Activated CD4-positive, alpha-beta memory T cell treated with anti-CD3 and anti-CD28 coated beads for 36 hours (primary cell): Measurements from ENCODE around the gene ADNP2. TPM values are rescaled to one million over a fixed set of nuclear protein-coding genes. Genes with fewer than 3 reads are reported as not detected.
A peak's percentile ranks its signal among the peaks of the same experiment; 100 is the strongest.

Experiments
- CTCF ChIA-PET: fragments of 350-600 bp; sonication (Branson Sonifier 250); formaldehyde crosslinking; loops from one replicate; lab custom pipeline; 2021; ENCODE audit warnings: antibody characterized with exemption, inconsistent platforms; lab: Charles Lee
- POLR2A ChIA-PET: fragments of 350-600 bp; sonication (Branson Sonifier 250); formaldehyde crosslinking; loops from one replicate; lab custom pipeline; 2021; ENCODE audit warnings: antibody characterized with exemption; lab: Charles Lee
- DNase-seq: peaks from one replicate; pipeline ENCODE4 v3.0.0-alpha.2; 2020
- H3K27ac Mint-ChIP-seq: one replicate; pipeline ENCODE4 v1.8.0; 2021; ENCODE audit warnings: mixed read lengths
- H3K27me3 Mint-ChIP-seq: one replicate; pipeline ENCODE4 v1.8.0; 2021; ENCODE audit warnings: mixed read lengths
- H3K36me3 Mint-ChIP-seq: one replicate; pipeline ENCODE4 v1.8.0; 2021; ENCODE audit warnings: mixed read lengths
- H3K4me1 Mint-ChIP-seq: one replicate; pipeline ENCODE4 v1.8.0; 2021; ENCODE audit warnings: low read depth, mixed read lengths
- H3K4me3 Mint-ChIP-seq: one replicate; pipeline ENCODE4 v1.8.0; 2021; ENCODE audit warnings: mild to moderate bottlenecking, mixed read lengths
- H3K9me3 Mint-ChIP-seq: one replicate; pipeline ENCODE4 v1.8.0; 2021; ENCODE audit warnings: mixed read lengths
- intact Hi-C: fragments of 100-400 bp; cut with micrococcal nuclease; formaldehyde crosslinking; loops from one replicate; pipeline ENCODE4 v1.15.1; 2023
- total RNA-seq, 2 experiments: library from RNA; stranded (reverse); gene quantifications; one replicate each; pipeline ENCODE4 v1.2.3, GENCODE V29; 2021

ADNP2 gene
- total RNA-seq, 2 experiments from 2014 or later = 19.4 to 21.7 TPM

DNA sequence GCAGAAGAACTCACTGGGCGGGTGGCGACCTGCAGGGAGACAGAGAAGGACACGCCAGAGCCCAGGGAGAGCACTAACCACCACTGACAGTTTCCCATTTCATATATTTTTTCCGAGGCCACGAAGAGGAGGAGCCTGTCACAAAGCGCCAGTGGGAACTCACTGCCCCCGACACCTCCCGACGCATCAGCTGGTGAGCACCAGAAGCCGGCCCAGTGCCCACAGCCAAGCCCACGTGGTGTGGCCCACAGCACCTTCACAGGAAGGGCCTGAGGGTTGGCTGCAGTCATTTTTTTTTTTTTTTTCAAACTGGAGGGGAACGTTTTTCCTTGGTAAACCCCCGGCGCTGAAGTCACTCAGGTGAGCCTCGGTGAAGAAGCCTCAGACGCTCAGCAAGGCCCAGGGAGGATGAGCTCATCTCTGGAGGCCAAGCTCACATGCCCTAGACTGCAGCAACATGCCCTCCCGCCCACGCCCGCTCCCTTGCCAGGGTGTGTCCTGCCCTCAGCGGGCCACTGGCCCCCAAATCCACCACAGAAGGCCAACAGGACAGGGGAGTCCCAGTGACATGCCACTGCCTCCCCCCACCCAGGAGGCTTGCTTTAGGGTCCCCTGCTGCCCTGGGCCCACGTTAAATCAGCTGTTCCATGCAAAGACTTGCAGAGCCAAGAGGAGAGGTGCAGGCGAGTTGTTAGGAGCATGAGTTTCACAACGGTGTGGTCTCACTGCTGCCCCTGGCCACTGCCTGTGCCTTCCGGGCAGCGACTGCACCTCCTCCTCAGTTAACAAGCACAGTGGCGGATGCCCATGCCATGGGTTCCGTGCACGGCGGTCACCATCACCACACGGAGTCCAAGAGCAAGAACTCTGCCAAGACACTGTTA is 70.1 kb downstream of the ADNP2 start:
- H3K36me3 Mint-ChIP-seq = no peaks in the 10 kb centered on the region
- intact Hi-C loops = no loop called here
- no peak for DNase-seq
- no peaks in the 10 kb centered on the region for H3K9me3 Mint-ChIP-seq
- ChIA-PET POLR2A (no interaction called here), CTCF (interaction anchor here (1.4 kb wide), 1 partner anchor 21 kb away, joined by 4 read pairs; no protein-coding TSS in a partner anchor)
- peaks cover 28% of the 10 kb centered on the region for H3K27me3 Mint-ChIP-seq
- H3K27ac Mint-ChIP-seq = no peak overlapping the region
- peaks cover 13% of the 10 kb centered on the region for H3K4me1 Mint-ChIP-seq
- H3K4me3 Mint-ChIP-seq = no peak overlapping the region

DNA sequence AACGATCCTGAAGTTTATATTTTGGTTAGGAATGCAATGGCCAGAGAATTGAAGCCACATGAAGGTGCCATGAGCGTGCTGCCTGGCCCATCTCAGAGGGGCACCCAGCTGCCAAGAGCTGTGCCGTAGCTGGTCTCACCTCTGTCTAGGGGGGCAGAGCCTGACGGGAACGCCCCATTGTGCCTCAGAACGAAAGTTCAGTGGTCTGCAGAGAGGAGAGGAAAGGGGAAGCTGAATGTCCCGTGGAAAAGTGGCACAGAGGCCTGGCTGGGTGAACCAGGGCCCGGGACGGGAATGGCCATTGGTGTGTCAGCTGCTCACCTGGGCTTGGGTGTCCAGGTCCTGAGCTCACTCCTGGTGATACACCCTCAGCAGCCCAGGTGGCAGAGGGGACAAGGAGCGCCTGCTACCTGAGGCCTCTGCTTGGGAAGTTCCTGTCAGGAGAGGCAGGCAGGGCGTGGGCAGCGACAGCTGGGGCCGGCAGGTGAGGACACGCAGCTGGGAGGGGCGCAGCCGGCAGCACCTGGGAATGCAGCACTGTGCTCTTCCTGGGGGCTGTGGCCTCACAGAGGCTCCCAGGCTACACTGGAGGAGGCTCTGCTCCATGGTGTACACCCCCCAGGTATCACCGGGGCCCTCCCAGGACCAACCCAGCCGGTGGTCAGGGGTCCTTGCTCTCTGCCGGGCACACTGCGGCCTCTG is 70.9 kb downstream of the ADNP2 start:
- no peak overlapping the region for H3K4me3 Mint-ChIP-seq
- no peaks in the 10 kb centered on the region for H3K36me3 Mint-ChIP-seq
- H3K27ac Mint-ChIP-seq = no peak overlapping the region
- peaks cover 25% of the 10 kb centered on the region for H3K27me3 Mint-ChIP-seq
- ChIA-PET POLR2A (no interaction called here), CTCF (interaction anchor here (1.9 kb wide), 1 partner anchor 21 kb away, joined by 8 read pairs; no protein-coding TSS in a partner anchor)
- peaks cover 11% of the 10 kb centered on the region for H3K4me1 Mint-ChIP-seq
- intact Hi-C loops = no loop called here
- no peaks in the 10 kb centered on the region for H3K9me3 Mint-ChIP-seq
- no peak for DNase-seq

DNA sequence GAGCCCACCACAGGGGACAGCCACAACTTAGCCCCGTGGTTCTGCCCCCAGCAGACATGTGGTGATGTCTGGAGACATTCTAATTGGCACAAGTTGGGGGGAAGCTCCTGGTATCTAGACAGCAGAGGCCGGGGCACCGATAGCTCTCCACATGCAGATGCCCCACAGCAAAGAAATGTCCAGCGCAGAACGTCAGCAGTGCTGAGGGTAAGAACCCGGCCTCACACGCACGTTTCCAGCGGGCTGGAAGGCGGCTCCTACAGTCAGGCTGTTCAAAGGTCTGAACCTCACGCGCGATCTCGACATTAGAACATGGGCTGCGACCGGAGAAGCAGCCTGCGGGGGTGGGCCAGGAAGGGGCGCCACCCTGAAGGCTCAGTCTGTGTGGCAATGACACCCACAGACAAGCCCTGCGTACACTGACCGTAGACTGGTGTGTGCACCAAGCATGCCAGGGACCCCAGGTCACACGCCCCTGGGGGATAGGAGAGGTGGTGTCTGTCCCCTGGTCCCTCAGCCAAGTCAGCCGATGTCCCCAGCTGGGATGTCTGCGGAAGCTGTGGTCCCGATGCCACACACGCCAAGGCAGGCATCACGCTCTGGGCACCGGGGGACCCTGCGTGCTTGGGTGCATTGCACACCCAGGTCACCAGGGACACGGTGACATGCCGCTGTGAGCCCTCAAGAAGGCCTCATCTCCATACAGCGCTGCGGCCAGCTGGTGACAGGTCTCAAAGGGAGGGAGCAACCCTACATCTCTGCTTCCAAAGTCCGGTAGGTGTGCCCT is 71.9 kb downstream of the ADNP2 start:
- intact Hi-C loops = no loop called here
- Mint-ChIP-seq H3K4me3 (no peak overlapping the region), H3K9me3 (no peaks in the 10 kb centered on the region), H3K27me3 (peaks cover 21% of the 10 kb centered on the region), H3K4me1 (peaks cover 1% of the 10 kb centered on the region), H3K36me3 (no peaks in the 10 kb centered on the region), H3K27ac (no peak overlapping the region)
- ChIA-PET CTCF (interaction anchor here (1.9 kb wide), 1 partner anchor 22 kb away, joined by 8 read pairs; no protein-coding TSS in a partner anchor), POLR2A (no interaction called here)
- no peak for DNase-seq

DNA sequence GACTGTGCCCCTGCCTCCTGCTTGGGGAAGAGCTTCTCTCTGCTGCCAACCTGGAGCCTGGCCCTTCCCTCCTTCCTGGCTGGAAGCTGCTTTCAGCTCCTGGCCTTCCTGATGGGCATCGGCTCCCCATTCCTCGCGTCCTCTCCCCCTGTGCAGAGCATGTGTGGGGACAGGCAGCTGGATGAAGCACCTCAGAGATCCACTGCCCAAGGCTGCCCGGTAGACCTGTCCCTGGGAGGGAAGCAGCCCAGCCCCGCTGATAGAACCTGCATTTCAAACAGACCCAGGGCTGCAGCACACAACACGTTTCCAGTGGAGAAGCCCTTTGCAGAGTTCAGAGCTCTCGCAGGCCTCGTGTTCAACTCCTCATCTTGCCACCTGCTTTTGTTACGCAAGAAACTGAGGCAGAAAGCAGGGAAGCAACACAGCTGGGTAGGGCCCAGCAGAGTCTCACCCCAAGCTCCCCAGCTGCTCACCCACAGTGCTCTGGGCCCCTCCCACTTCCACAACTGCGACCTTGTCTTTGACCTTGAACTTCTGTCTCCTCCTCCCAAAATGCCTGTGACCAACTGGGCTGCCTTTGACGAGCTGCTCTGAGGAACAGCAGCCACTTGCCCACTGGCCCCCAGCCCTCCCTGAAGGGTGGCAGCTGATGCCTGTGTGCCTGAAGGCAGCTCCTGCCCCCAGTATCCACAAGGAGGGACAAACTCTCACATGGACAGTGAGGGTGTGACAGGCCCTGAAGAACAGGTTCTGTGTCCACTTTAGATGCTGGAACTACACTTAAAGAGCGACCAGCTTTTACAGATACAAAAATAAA is 72.8 kb downstream of the ADNP2 start:
- CTCF ChIA-PET = interaction anchor here (1.7 to 1.9 kb wide), 3 partner anchors 9 to 23 kb away, joined by 4 to 8 read pairs (median 8); no protein-coding TSS in a partner anchor
- Mint-ChIP-seq H3K4me3 (no peak overlapping the region), H3K36me3 (no peaks in the 10 kb centered on the region), H3K9me3 (no peaks in the 10 kb centered on the region), H3K27me3 (peaks cover 13% of the 10 kb centered on the region), H3K4me1 (no peaks in the 10 kb centered on the region), H3K27ac (no peak overlapping the region)
- no peak for DNase-seq
- intact Hi-C loops = no loop called here
- POLR2A ChIA-PET = no interaction called here

DNA sequence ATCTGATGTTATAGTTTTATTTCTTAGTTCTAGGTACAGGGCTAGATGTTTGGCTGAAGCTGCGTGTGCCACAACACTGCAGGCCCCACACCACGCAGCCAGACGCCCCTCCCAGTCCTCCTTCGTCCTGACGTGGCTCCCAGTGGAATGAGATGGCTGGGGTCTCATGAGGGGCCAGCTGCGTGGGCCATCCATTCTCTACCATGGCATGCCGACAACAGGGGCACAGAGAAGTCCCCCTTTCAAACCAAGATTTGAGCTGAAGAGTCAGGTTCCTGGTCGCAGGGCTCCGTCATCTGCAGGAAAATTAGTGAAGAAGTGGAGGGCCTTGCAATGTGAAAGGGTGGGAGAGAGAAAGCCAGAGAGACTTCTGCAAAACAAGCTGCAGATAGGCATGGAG is 73.8 kb downstream of the ADNP2 start:
- ChIA-PET CTCF (interaction anchor here (1.7 to 1.8 kb wide), 2 partner anchors 10 to 12 kb away, joined by 4 to 8 read pairs; no protein-coding TSS in a partner anchor), POLR2A (no interaction called here)
- Mint-ChIP-seq H3K36me3 (no peaks in the 10 kb centered on the region), H3K9me3 (no peaks in the 10 kb centered on the region), H3K27me3 (peaks cover 13% of the 10 kb centered on the region), H3K27ac (no peak overlapping the region), H3K4me3 (no peak overlapping the region), H3K4me1 (no peaks in the 10 kb centered on the region)
- intact Hi-C loops = no loop called here
- DNase-seq = no peak

DNA sequence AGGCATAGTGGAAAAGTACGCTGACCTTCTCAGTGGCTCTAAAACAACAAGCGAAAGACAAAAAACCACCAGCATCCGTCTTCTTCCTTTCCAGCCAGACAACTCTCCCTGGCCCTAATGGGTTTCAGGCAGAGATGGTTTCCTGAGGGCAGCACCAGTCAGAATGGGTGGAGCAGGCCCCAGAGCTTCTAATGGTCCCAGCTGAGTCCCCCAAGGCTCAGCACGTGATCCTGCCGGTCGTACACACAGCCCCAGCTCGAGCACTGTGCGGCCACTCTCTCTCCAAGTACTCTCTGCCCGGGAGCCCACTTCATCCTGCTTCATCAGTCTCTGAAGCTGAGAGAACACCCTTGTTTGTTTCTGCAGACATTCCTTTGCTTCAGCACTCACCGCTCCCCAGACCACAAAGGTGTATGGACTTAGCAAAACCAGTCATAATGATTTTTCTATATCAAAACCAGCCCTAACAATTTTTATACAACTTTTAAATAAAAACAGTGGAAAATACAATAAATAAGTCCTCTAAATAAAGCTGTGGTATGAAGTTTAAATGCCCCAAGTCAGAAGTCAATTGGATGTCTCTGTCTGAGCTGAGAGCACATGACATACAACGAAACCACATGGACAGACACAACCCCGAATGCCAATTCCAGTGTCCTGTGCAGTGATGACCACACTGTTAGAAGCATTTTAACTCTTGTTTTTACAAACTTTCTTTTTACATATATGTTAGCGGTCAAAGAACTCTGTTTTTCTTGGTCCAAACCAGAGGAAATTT is 74.4 kb downstream of the ADNP2 start:
- intact Hi-C loops = no loop called here
- CTCF ChIA-PET = interaction anchor here (0.6 to 1.8 kb wide), 3 partner anchors 10 to 15 kb away, joined by 3 to 8 read pairs (median 4); no protein-coding TSS in a partner anchor
- Mint-ChIP-seq H3K4me3 (no peak overlapping the region), H3K27ac (no peak overlapping the region), H3K4me1 (no peaks in the 10 kb centered on the region), H3K27me3 (peaks cover 8% of the 10 kb centered on the region), H3K36me3 (no peaks in the 10 kb centered on the region), H3K9me3 (no peaks in the 10 kb centered on the region)
- POLR2A ChIA-PET = no interaction called here
- peak; percentile 1 for DNase-seq

DNA sequence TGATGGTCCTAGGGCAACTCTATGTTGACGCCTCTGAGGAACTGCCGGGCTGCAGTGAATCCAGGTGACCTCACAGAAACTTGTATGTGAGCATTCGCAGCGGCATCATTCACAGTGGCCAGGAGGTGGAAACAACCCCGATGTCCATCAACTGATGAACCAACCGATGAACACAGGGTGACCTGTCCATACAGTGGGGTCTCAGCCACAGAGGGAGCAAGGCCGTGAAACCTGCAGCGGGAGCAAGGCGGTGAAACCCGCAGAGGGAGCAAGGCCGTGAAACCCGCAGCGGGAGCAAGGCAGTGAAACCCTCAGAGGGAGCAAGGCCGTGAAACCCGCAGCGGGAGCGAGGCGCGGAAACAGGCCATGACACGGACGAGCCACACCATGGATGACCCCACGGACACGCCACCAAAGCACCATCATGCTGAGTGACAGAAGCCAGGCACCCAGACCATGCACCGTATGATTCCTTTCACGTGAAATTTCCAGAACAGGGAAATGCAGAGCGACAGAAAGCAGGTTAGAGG is 75.2 kb downstream of the ADNP2 start:
- no peaks in the 10 kb centered on the region for H3K36me3 Mint-ChIP-seq
- H3K4me1 Mint-ChIP-seq = no peaks in the 10 kb centered on the region
- DNase-seq = no peak

DNA sequence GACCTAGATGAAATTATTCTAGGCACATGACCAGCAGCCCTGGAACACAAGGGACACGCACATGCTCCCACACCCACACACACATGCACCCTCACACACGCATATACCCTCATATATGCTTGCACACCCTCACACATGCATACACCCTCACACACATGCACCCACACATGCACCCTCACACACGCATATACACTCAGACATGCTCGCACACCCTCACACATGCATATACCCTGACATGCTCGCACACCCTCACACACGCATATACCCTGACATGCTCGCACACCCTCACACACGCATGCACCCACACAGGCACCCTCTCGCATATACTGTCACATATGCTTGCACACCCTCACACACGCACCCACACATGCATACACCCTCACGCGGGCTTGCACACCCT is 76.5 kb downstream of the ADNP2 start:
- POLR2A ChIA-PET = no interaction called here
- CTCF ChIA-PET = no interaction called here

More for the DNA sequence above, 75.2 kb downstream of the ADNP2 start:
- CTCF ChIA-PET = interaction anchor here (0.6 kb wide), 1 partner anchor 16 kb away, joined by 3 read pairs; no protein-coding TSS in a partner anchor
- Mint-ChIP-seq H3K9me3 (no peaks in the 10 kb centered on the region), H3K27ac (no peak overlapping the region), H3K27me3 (peaks cover 4% of the 10 kb centered on the region), H3K4me3 (no peak overlapping the region)
- POLR2A ChIA-PET = no interaction called here
- intact Hi-C loops = no loop called here

DNA sequence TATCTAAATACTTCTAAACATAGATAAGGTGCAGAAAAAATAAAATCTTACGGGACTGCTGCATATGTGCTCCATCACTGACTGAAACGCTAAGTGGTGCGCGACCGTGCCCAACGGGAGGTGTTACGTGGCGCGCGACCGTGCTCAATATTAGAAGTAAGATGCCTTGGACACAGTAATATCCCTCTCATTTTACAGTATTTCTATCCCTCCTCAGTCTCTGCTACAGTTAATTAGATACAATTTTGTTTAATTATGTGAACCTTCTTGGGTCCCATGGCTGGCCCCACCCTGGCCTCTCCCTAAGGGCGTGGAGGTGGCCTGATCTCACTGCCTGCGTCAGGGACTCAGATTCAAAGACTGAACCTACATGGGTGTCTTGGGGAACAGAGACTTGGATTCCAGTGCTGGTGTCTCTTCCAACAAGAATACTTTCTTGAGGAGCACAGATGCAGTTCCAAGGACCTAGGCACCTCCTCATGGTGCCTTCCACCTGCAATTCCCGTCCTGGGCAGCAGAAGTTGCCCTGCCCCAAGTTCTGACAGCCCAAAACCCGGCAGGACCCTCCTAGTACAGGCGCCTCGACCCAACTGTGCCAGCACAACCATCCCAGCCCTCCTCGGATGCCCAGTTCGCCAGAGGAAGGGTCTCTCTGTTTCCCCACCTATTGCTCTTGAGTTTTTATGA is 79.0 kb downstream of the ADNP2 start:
- CTCF ChIA-PET = no interaction called here
- H3K27ac Mint-ChIP-seq = no peak overlapping the region
- no peaks in the 10 kb centered on the region for H3K4me1 Mint-ChIP-seq

More for the DNA sequence above, 76.5 kb downstream of the ADNP2 start:
- H3K9me3 Mint-ChIP-seq = no peaks in the 10 kb centered on the region
- H3K36me3 Mint-ChIP-seq = no peaks in the 10 kb centered on the region
- no peaks in the 10 kb centered on the region for H3K4me1 Mint-ChIP-seq
- H3K4me3 Mint-ChIP-seq = no peak overlapping the region
- DNase-seq = no peak
- H3K27ac Mint-ChIP-seq = no peak overlapping the region
- intact Hi-C loops = no loop called here
- H3K27me3 Mint-ChIP-seq = peaks cover 7% of the 10 kb centered on the region

More for the DNA sequence above, 79.0 kb downstream of the ADNP2 start:
- Mint-ChIP-seq H3K27me3 (peaks cover 17% of the 10 kb centered on the region), H3K9me3 (no peaks in the 10 kb centered on the region), H3K4me3 (no peak overlapping the region), H3K36me3 (no peaks in the 10 kb centered on the region)
- DNase-seq = no peak
- intact Hi-C loops = no loop called here
- POLR2A ChIA-PET = no interaction called here
